ENCODE data around the gene DOCK10. TPM values are rescaled to one million over a fixed set of nuclear protein-coding genes. Genes with fewer than 3 reads are reported as not detected.

Gene DOCK10
- total and polyA plus RNA-seq, 10 of the 15 experiments (the other 5 are each of a cell fraction or from before 2014, with no cell fraction given), result 16.9 to 120 (median 85.5) TPM

DNA sequence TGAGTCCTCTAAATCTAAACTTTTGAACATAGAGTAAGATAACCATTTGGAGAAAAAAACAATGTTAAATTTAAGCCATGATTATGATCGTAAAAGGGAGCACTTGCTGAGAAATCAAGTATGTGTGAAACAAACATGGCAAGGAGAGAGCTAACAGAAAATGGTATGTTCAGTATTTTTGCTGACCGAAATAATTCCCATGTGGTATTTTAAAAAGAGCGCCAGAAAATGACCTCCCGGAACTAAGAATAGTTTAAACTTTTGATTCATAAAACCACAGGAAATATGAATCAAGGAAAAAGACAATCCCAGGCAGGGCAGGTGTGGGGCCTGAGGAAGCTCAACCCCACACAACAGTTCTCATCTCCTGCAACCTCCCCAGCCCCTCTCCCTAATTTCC, 74.2 kb downstream of the DOCK10 start:
- no peak for TF ChIP-seq HDAC2 (IDR thresholded peaks at IDR 0.05)
- TF ChIP-seq POLR2AphosphoS5 (IDR thresholded peaks at IDR 0.05; ENCODE audit: low read length), result no peak
- no peak for TF ChIP-seq JUNB (IDR thresholded peaks at IDR 0.05)
- TF ChIP-seq MXI1 (IDR thresholded peaks at IDR 0.05; ENCODE audit: low read depth, low read length), result no peak
- no peak for TF ChIP-seq RCOR1 (conservative IDR thresholded peaks at IDR 0.05; ENCODE audit: low read depth, low read length)
- TF ChIP-seq E4F1 (IDR thresholded peaks at IDR 0.05; ENCODE audit: borderline replicate concordance, partially characterized antibody), result no peak
- no peak for TF ChIP-seq IRF3 (IDR thresholded peaks at IDR 0.05)
- TF ChIP-seq RAD21 (IDR thresholded peaks at IDR 0.05; ENCODE audit: insufficient read depth, low read depth, low read length), result no peak
- no peak for TF ChIP-seq ELK1 (IDR thresholded peaks at IDR 0.05; ENCODE audit: low read depth, low read length)
- TF ChIP-seq NFYA (IDR thresholded peaks at IDR 0.05; ENCODE audit: borderline replicate concordance, low read depth, low read length), result no peak
- TF ChIP-seq CBFB (IDR thresholded peaks at IDR 0.05; ENCODE audit: low read depth), result no peak
- TF ChIP-seq BCL11A (IDR thresholded peaks at IDR 0.05; ENCODE audit: low read depth, low read length), result no peak
- TF ChIP-seq YBX1 (IDR thresholded peaks at IDR 0.05), result no peak
- TF ChIP-seq FOXK2 (IDR thresholded peaks at IDR 0.05), result no peak
- no peak for TF ChIP-seq TCF12 (IDR thresholded peaks at IDR 0.05; ENCODE audit: low read depth, low read length)
- no peak for TF ChIP-seq SUZ12 (IDR thresholded peaks at IDR 0.05; ENCODE audit: unreplicated experiment)
- TF ChIP-seq, protein P1, sequence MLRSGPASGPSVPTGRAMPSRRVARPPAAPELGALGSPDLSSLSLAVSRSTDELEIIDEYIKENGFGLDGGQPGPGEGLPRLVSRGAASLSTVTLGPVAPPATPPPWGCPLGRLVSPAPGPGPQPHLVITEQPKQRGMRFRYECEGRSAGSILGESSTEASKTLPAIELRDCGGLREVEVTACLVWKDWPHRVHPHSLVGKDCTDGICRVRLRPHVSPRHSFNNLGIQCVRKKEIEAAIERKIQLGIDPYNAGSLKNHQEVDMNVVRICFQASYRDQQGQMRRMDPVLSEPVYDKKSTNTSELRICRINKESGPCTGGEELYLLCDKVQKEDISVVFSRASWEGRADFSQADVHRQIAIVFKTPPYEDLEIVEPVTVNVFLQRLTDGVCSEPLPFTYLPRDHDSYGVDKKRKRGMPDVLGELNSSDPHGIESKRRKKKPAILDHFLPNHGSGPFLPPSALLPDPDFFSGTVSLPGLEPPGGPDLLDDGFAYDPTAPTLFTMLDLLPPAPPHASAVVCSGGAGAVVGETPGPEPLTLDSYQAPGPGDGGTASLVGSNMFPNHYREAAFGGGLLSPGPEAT (IDR thresholded peaks at IDR 0.05; ENCODE audit: low read depth), result no peak
- TF ChIP-seq, protein P2, sequence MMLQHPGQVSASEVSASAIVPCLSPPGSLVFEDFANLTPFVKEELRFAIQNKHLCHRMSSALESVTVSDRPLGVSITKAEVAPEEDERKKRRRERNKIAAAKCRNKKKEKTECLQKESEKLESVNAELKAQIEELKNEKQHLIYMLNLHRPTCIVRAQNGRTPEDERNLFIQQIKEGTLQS (IDR thresholded peaks at IDR 0.05; ENCODE audit: borderline replicate concordance, extremely low read depth, low read depth, low read length), result no peak
- TF ChIP-seq ETV6 (conservative IDR thresholded peaks at IDR 0.05 in 1 of 2, IDR thresholded peaks at IDR 0.05 in 1 of 2; ENCODE audit: borderline replicate concordance in 1 of 2, low read depth in 1 of 2), result no peak
- in situ Hi-C loops (cut with MboI) (no loop called here), intact Hi-C loops (cut with micrococcal nuclease; ENCODE audit: unreplicated experiment) (no loop called here)
- peaks cover 9% of the 10 kb centered on the region for H3K79me2 ChIP-seq (ENCODE audit: control insufficient read depth, insufficient read depth, low read length)
- RAD21 ChIA-PET (ENCODE audit: unreplicated experiment), result interaction anchor here (1.1 to 1.2 kb wide), 2 partner anchors 22 to 82 kb away, joined by 3 read pairs; no protein-coding TSS in a partner anchor
- peaks cover 18% of the 10 kb centered on the region for H3K4me1 ChIP-seq (ENCODE audit: control insufficient read depth, insufficient read depth, low read length)
- no peak for ATAC-seq
- SMC1A ChIA-PET (ENCODE audit: uncharacterized antibody, unreplicated experiment), result interaction anchor here (1.1 to 2.3 kb wide), 10 partner anchors 9 to 24 kb away, joined by 3 to 7 read pairs (median 4); no protein-coding TSS in a partner anchor
- H2AFZ ChIP-seq (ENCODE audit: control insufficient read depth, low read depth, low read length), result no peak overlapping the region
- H3K9me3 ChIP-seq (replicated peaks; ENCODE audit: control insufficient read depth, insufficient read depth, low read length), result no peaks in the 10 kb centered on the region
- H3K27me3 ChIP-seq (replicated peaks in 1 of 2; ENCODE audit: control insufficient read depth in 2 of 2, insufficient read depth in 2 of 2, low read length in 1 of 2), result no peaks in the 10 kb centered on the region
- 96% methylated on average over 4 of the region's 4 CpGs for WGBS (ENCODE audit: insufficient coverage, insufficient replicate concordance, low lambda C conversion rate, missing lambda C conversion rate)
- H3K4me3 ChIP-seq, result no peak overlapping the region
- no peak for FAIRE-seq
- no peak overlapping the region for H3K9ac ChIP-seq (ENCODE audit: control insufficient read depth, insufficient read depth, low read length)
- H4K20me1 ChIP-seq (ENCODE audit: control insufficient read depth, insufficient read depth), result no peaks in the 10 kb centered on the region
- DNase-seq (ENCODE audit: low read depth, low spot score), result no peak
- POLR2A ChIA-PET, result interaction anchor here (0.7 to 1.2 kb wide), 5 partner anchors 8 to 73 kb away, joined by 3 to 6 read pairs (median 3); no protein-coding TSS in a partner anchor
- no TSS peak for BruUV-seq (replicated peaks)
- no peak overlapping the region for H3K27ac ChIP-seq (ENCODE audit: control insufficient read depth, insufficient read depth)
- H3K4me2 ChIP-seq (ENCODE audit: control insufficient read depth, insufficient read depth), result no peak overlapping the region
- CTCF ChIA-PET, result interaction anchor here (1.1 to 1.8 kb wide), 2 partner anchors 9 to 39 kb away, joined by 3 to 5 read pairs; no protein-coding TSS in a partner anchor
- H3K36me3 ChIP-seq (ENCODE audit: control insufficient read depth in 2 of 2, insufficient read depth in 2 of 2, low read length in 1 of 2), result no peaks in the 10 kb centered on the region; a peak in 1 of 4 replicates
